H9 (cell line): ENCODE results near the gene ATG7. TPM values are rescaled to one million over a fixed set of nuclear protein-coding genes. Genes with fewer than 3 reads are reported as not detected.

Experiments
- DNase-seq: peaks from one replicate; pipeline ENCODE4 v3.0.0-alpha.2; 2017
- H2AFZ ChIP-seq: one replicate; pipeline ENCODE4 v1.6.1; 2013; ENCODE audit warnings: mild to moderate bottlenecking, low read length, control low read depth, moderate library complexity
- H2AK5ac ChIP-seq: 2 replicates; pipeline ENCODE4 v1.6.1; 2013; ENCODE audit warnings: low read length, control low read depth, mixed read lengths; ENCODE audit not compliant: insufficient read length
- H2BK120ac ChIP-seq: one replicate; pipeline ENCODE4 v1.6.1; 2013; ENCODE audit warnings: low read depth, mild to moderate bottlenecking, low read length, control low read depth, inconsistent platforms; ENCODE audit not compliant: poor library complexity, severe bottlenecking
- H2BK12ac ChIP-seq: 2 replicates; pipeline ENCODE4 v1.6.1; 2013; ENCODE audit warnings: low read length, control low read depth, mixed read lengths, low read depth; ENCODE audit not compliant: insufficient read length
- H2BK15ac ChIP-seq: 2 replicates; pipeline ENCODE4 v1.6.1; 2013; ENCODE audit warnings: low read depth, low read length, control low read depth
- H2BK20ac ChIP-seq: one replicate; pipeline ENCODE4 v1.6.1; 2013; ENCODE audit warnings: low read depth, mild to moderate bottlenecking, low read length, control low read depth, inconsistent platforms; ENCODE audit not compliant: poor library complexity, severe bottlenecking
- H2BK5ac ChIP-seq: 2 replicates; pipeline ENCODE4 v1.6.1; 2013; ENCODE audit warnings: low read length, control low read depth, mixed read lengths; ENCODE audit not compliant: insufficient read length
- H3K14ac ChIP-seq: 2 replicates; pipeline ENCODE4 v1.6.1; 2013; ENCODE audit warnings: low read length, control low read depth; ENCODE audit not compliant: insufficient read depth
- H3K18ac ChIP-seq: 2 replicates; pipeline ENCODE4 v1.6.1; 2013; ENCODE audit warnings: low read depth, mild to moderate bottlenecking, mixed read lengths, low read length, control low read depth; ENCODE audit not compliant: insufficient read length
- H3K23ac ChIP-seq: 2 replicates; pipeline ENCODE4 v1.6.1; 2013; ENCODE audit warnings: low read length, control low read depth, mixed read lengths, low read depth; ENCODE audit not compliant: insufficient read length
- H3K23me2 ChIP-seq: 2 replicates; pipeline ENCODE4 v1.6.1; 2013; ENCODE audit warnings: low read depth, mild to moderate bottlenecking, mixed read lengths, low read length, control low read depth; ENCODE audit not compliant: insufficient read length, poor library complexity, severe bottlenecking
- H3K27ac ChIP-seq: 2 replicates; pipeline ENCODE4 v1.5.1; 2013; ENCODE audit warnings: low read length, control low read depth, mixed read lengths, low read depth; ENCODE audit not compliant: insufficient read length
- H3K27me3 ChIP-seq: 2 replicates; pipeline ENCODE4 v1.6.1; 2013; ENCODE audit warnings: low read length, control low read depth, inconsistent platforms; ENCODE audit not compliant: insufficient read depth
- H3K4ac ChIP-seq: 2 replicates; pipeline ENCODE4 v1.6.1; 2013; ENCODE audit warnings: low read depth, mild to moderate bottlenecking, control low read depth, inconsistent platforms, low read length, moderate library complexity
- H3K4me1 ChIP-seq: 2 replicates; pipeline ENCODE4 v1.6.1; 2013; ENCODE audit warnings: low read length, control low read depth, inconsistent platforms; ENCODE audit not compliant: insufficient read depth
- H3K4me2 ChIP-seq: 2 replicates; pipeline ENCODE4 v1.6.1; 2013; ENCODE audit warnings: low read length, control low read depth, mixed read lengths; ENCODE audit not compliant: insufficient read length, insufficient read depth
- H3K56ac ChIP-seq: 2 replicates; pipeline ENCODE4 v1.6.1; 2013; ENCODE audit warnings: low read depth, mild to moderate bottlenecking, mixed read lengths, low read length, control low read depth; ENCODE audit not compliant: insufficient read length
- H3K79me1 ChIP-seq: 2 replicates; pipeline ENCODE4 v1.6.1; 2013; ENCODE audit warnings: low read depth, mild to moderate bottlenecking, moderate library complexity, low read length, control low read depth, inconsistent platforms; ENCODE audit not compliant: insufficient read depth, poor library complexity, severe bottlenecking
- H3K79me2 ChIP-seq: 2 replicates; pipeline ENCODE4 v1.6.1; 2013; ENCODE audit warnings: low read length, control low read depth, inconsistent platforms; ENCODE audit not compliant: insufficient read depth
- H3K9ac ChIP-seq: 2 replicates; pipeline ENCODE4 v1.6.1; 2013; ENCODE audit warnings: low read length, control low read depth, mixed read lengths; ENCODE audit not compliant: insufficient read length; ENCODE audit errors: extremely low read depth
- H3K9me3 ChIP-seq: one replicate; pipeline ENCODE4 v1.6.1; 2013; ENCODE audit warnings: low read depth, low read length, inconsistent platforms; ENCODE audit not compliant: control insufficient read depth
- H3T11ph ChIP-seq: one replicate; pipeline ENCODE4 v1.6.1; 2013; ENCODE audit warnings: mild to moderate bottlenecking, low read length, control low read depth, inconsistent platforms
- H4K20me1 ChIP-seq: one replicate; pipeline ENCODE4 v1.6.1; 2013; ENCODE audit not compliant: control insufficient read depth, insufficient read length, insufficient read depth
- H4K5ac ChIP-seq: 2 replicates; pipeline ENCODE4 v1.6.1; 2013; ENCODE audit warnings: low read depth, mild to moderate bottlenecking, mixed read lengths, low read length, control low read depth; ENCODE audit not compliant: insufficient read length
- H4K8ac ChIP-seq: replicated peaks from 2 replicates; pipeline ENCODE4 v1.6.1; 2013; ENCODE audit warnings: low read length, control low read depth, mixed read lengths, low read depth; ENCODE audit not compliant: insufficient read length
- H4K91ac ChIP-seq: 2 replicates; pipeline ENCODE4 v1.6.1; 2013; ENCODE audit warnings: low read depth, mild to moderate bottlenecking, moderate library complexity, mixed read lengths, low read length, control low read depth; ENCODE audit not compliant: insufficient read length
- H3K27ac Mint-ChIP-seq, 3 experiments: 2 replicates in 2 of 3; 3 replicates in 1 of 3; pipeline ENCODE4 v1.8.0; 2020 to 2021; ENCODE audit warnings: mixed read lengths in 3 of 3, mild to moderate bottlenecking in 1 of 3, moderate library complexity in 1 of 3
- H3K27me3 Mint-ChIP-seq: 2 replicates; pipeline ENCODE4 v1.8.0; 2021; ENCODE audit warnings: low read depth, mild to moderate bottlenecking, moderate library complexity, mixed read lengths
- H3K36me3 Mint-ChIP-seq, 3 experiments: 2 replicates in 2 of 3; 3 replicates in 1 of 3; pipeline ENCODE4 v1.8.0; 2020 to 2021; ENCODE audit warnings: low read depth in 3 of 3, mixed read lengths in 3 of 3; ENCODE audit not compliant: insufficient read depth in 1 of 3
- H3K4me1 Mint-ChIP-seq, 2 experiments: 2 replicates each; pipeline ENCODE4 v1.8.0; 2020; ENCODE audit warnings: mixed read lengths in 2 of 2
- H3K4me3 Mint-ChIP-seq, 2 experiments: 2 replicates in 1 of 2; 3 replicates in 1 of 2; pipeline ENCODE4 v1.8.0; 2020 to 2021; ENCODE audit warnings: mild to moderate bottlenecking in 2 of 2, mixed read lengths in 2 of 2, moderate library complexity in 1 of 2
- H3K9me3 Mint-ChIP-seq, 2 experiments: 2 replicates in 1 of 2; 3 replicates in 1 of 2; pipeline ENCODE4 v1.8.0; 2020; ENCODE audit warnings: mild to moderate bottlenecking in 2 of 2, mixed read lengths in 2 of 2, moderate library complexity in 1 of 2
- WGBS: extraction: QIAGEN DNeasy Blood & Tissue Kit; methylation state at CpG from one replicate; pipeline ENCODE4 v1.1.7; 2013; ENCODE audit warnings: missing lambda C conversion rate, low lambda C conversion rate, mixed read lengths; ENCODE audit not compliant: insufficient read length; ENCODE audit errors: extremely low coverage; 5-methylcytosine and 5-hydroxymethylcytosine counted together
- total RNA-seq: library from RNA; stranded (reverse); gene quantifications from 2 replicates; pipeline ENCODE4 v1.2.1, GENCODE V29; 2021
- TF ChIP-seq, protein P1 (sequence below): fragments of 200-600 bp; sonication (generic); conservative IDR thresholded peaks from 3 replicates; pipeline ENCODE4 v1.8.0; 2021; ENCODE audit warnings: antibody characterized with exemption, mild to moderate bottlenecking

The ATG7 gene
- total RNA-seq, 1 experiment from 2014 or later: 17.9 TPM

DNA sequence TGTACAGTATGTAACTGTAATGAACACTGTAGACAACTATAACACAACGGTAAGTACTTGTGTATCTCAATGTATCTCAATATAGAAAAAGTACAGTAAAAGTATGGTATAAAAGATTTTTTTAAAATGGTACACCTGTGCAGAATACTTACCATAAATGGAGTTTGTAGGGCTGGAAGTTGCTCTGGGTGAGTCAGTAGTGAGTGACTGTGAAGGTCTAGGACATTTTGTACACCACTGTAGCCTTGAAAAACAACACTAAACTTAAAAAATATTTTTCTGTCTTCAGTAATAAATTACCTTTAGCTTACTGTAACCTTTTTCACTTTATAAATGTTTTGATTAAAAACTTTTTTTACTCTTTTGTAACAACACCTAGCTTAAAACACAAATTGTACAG lies 142.9 kb downstream of the ATG7 start:
- Histone ChIP-seq H3K27me3 (no peaks in the 10 kb centered on the region), H3K4ac (no peak overlapping the region), H3K14ac (no peak overlapping the region), H2AFZ (no peak overlapping the region), H3K18ac (no peak overlapping the region), H3K4me2 (no peak overlapping the region), H3K4me1 (no peaks in the 10 kb centered on the region), H3K79me2 (no peaks in the 10 kb centered on the region), H2BK120ac (no peak overlapping the region), H2BK12ac (no peak overlapping the region), H3K23me2 (no peaks in the 10 kb centered on the region), H3K9ac (no peak overlapping the region), H3T11ph (no peak overlapping the region), H3K79me1 (no peaks in the 10 kb centered on the region), H3K27ac (no peak overlapping the region), H4K91ac (no peak overlapping the region), H3K56ac (no peak overlapping the region), H2AK5ac (no peak overlapping the region), H2BK15ac (no peak overlapping the region), H3K23ac (no peak overlapping the region), H2BK5ac (no peak overlapping the region), H4K5ac (no peak overlapping the region), H2BK20ac (no peak overlapping the region), H4K20me1 (no peaks in the 10 kb centered on the region), H3K9me3 (no peaks in the 10 kb centered on the region), H4K8ac (no peak overlapping the region)
- no peak overlapping the region for H3K4me3 Mint-ChIP-seq
- WGBS: no CpG with 5 or more reads among the region's 1 CpG
- peaks cover 8 to 9% of the 10 kb centered on the region in 2 experiments; a peak in 4 of 5 replicates for H3K9me3 Mint-ChIP-seq
- H3K36me3 Mint-ChIP-seq: peaks cover 0 to 8% (median 0%) of the 10 kb centered on the region in 3 experiments; a peak in 3 of 7 replicates
- H3K27me3 Mint-ChIP-seq: no peaks in the 10 kb centered on the region
- no peak for DNase-seq
- H3K27ac Mint-ChIP-seq: no peak overlapping the region
- TF ChIP-seq, protein P1, sequence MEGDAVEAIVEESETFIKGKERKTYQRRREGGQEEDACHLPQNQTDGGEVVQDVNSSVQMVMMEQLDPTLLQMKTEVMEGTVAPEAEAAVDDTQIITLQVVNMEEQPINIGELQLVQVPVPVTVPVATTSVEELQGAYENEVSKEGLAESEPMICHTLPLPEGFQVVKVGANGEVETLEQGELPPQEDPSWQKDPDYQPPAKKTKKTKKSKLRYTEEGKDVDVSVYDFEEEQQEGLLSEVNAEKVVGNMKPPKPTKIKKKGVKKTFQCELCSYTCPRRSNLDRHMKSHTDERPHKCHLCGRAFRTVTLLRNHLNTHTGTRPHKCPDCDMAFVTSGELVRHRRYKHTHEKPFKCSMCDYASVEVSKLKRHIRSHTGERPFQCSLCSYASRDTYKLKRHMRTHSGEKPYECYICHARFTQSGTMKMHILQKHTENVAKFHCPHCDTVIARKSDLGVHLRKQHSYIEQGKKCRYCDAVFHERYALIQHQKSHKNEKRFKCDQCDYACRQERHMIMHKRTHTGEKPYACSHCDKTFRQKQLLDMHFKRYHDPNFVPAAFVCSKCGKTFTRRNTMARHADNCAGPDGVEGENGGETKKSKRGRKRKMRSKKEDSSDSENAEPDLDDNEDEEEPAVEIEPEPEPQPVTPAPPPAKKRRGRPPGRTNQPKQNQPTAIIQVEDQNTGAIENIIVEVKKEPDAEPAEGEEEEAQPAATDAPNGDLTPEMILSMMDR: no peak
- H3K4me1 Mint-ChIP-seq: peaks cover 0 to 3% of the 10 kb centered on the region in 2 experiments; a peak in 2 of 4 replicates
